Stimulated activated CD8-positive, alpha-beta memory T cell treated with anti-CD3 and anti-CD28 coated beads, Interleukin-4, amount 100 ng/mL, for 24 hours (primary cell): ENCODE measurements around the gene TNS1.

Experiments
- DNase-seq: peaks from one replicate; pipeline ENCODE4 v3.0.0-alpha.2; 2020; ENCODE audit warnings: low read depth

TNS1 gene

DNA sequence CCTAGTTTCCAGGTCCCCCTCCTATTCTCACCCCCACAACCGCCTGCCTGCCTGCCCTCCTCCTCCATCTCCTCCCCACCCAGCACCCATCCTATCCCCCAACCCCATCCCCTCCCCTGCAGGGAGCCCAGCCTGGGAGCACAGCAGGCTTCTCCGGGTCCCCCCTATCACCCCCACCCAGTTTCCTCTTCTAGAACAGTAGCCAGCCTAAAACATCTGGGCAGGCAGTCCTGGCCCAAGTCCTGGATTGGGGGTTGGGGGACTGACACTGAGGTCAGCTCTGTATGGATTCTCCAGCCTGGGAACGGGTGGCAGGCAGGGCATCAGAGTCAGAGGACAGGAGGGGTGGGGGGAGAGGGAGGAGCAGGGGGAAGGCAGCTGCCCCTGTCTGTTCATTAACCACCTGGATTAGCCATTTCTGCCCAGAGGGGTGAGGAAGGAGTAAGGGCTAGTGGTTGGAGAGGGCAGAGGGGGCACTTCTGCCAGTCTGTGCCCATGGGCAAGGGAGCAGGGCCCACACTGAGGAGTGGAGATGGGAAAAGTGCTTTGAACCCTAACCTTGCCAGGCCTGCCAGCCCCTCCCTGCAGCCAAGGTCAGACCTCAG lies 60.0 kb downstream of the TNS1 start:
- DNase-seq: no peak

DNA sequence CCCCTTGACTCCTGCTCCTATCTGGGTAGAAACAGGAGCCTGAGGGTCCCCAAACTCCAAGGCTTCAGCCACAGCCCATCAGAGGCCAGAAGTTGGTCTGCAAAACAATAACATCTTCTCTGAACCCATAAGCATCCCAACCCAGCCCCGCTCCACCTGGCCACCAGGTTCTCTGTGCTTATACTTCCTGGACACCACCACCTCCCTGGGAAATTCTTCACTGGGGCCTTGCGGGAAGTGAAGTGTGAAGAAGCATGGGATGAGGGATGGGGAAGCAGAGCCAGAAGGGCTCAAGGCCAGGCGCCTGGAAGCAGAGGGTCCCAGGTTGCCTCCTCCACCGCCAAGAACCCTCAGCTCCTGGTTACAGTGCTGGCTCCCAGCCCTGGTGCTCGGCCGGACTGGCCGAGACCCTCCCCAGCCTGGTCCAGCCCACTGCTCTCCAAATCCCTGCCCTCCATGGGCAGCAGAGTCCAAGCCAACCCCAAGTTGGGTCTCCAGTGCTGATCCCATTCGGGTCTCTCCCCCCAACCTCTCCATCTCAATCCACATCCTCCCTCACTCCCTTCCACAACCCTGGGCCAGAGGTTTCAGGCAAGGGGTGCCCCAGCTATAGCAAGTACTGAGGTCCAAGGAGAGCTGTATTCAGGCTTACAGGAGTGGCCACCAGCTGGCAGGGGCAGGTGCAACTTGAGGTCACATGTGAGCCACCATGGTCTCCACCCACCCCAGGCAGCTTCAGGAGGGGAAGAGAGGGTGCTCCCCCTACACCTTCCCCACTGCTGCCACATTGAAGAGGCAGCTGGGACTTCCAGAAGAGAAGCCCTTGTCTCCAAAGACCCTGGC lies 60.7 kb downstream of the TNS1 start:
- no peak for DNase-seq

DNA sequence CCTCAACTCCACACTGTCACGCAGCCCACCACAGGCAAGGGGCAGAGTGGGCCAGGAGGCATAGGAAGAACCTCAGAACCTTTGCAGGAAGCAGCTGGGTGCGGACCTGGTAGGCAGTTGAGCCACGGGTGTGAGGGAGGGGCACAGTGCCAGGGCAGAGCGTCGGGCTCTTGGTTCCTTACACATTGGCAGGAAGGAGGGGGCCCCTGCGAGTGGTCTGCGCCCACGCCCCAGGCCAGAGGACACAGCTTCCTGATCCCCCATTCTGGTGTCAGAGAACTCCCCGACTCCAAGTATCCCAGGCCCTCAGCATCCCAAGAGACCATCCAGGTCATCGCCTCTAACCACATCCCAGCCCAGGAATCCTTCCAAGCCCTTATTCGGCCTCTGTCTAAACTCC lies 61.5 kb downstream of the TNS1 start:
- DNase-seq: no peak

DNA sequence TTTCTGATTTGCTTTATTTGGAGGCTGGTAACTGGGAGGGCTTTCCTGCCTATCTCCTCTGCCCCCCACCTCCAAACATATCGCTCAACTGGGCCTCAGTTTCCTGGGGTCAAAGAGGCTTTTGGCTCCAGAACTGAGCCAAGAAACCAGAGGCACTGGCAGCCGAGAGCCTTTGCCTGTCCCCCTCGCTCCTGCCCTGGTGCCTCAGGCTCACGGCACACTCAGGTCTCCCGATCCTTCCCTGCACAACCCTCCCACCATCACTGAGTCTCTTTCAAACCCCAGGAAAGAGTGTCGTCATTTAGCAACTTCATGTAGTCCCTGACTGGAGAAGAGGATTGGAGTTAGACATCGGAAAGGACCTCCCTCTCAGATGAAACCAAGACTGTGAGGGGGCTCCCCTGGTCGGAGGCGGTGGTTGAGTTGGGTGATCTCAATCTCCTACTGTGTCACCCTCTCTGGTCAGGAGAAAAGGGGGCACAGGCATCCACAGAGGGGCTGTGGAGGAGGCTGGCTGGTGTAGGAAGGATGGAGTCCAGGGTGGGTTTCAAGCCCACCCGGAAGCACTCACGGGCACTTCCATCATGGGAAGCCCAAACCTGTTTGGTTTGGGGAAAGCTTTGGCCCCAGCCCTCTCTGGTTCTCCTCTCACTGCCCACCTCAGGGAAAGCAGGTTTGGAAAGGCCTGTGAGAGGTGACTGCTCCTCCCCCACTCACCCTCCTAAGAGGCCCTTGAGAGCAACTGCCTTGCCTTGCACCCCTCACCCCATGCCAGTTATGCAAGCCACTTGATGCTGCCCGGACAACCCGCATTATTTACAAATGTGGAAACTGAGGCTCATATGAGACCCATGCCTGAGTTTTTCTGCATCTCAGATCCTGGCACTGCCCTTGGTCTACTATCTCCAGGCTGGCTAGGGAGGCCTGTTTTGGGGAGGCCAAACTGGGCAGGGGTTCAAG lies 62.3 kb downstream of the TNS1 start:
- no peak for DNase-seq

DNA sequence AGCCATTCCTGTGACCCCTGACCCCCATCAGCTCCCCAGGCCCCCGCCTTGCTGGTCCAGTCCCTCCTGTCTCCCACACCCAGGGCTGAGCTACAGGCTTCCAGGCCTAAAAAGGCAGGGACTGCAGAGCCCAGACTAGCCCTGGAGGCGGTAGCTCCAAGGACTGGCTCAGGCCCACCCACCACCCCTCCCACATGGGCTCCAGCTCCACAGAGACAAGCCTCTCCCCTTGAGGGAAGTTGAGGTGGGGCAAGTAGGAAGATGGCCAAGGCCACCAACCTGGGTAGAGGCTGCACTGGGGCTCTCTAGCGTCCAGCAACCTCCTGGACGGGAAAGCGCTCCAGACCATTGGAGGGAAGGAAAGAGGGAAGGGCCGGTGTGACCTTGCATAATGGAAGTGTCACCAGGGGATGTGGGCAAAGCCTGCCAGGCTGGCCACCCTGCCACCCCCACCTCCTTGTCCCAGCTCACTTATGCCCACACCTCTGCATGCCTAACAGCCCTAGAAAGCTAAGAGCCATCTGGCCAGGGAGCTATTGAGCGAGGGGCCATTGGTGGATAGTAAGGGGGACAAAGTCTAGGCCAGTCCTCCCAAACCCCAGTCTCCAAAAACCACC lies 63.1 kb downstream of the TNS1 start:
- DNase-seq: no peak

DNA sequence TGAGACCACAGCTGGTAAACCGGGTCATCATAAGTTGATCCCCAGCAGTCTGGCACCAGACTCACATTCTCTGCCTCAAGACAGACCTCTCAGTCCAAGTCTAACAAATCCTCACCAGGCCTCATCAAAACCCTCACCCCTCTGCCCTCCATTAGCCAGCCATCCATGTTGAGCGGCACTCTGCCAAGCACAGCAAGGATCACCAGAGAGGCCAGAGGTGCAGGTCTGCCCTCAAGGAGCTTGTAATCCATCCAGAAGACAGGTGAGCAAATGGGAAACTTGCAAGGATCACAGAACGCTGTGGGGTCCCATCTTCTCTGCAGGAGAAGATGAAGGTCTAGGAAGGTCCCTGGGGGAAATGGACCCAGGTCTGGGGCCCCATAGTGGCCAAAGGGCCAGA lies 63.6 kb downstream of the TNS1 start:
- DNase-seq: no peak

DNA sequence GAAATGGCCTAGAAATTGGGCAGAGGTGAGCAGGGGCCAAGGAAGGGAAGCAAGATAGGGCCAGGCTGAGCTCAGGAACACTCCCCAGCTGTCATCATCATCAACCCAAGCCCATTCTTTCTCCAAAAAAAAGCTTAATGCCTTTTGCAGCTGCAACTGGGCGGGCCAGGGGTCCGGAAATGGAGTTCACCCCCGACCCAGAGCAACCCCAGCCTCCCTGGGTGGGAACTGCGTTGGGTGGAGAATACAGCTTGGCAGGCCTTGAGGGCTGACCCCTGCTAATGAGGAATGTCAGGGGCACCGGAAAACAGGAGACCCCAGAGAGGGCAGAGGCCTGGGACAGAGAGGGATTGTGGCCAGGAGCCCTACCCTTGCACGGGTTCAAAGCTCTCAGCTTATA lies 64.8 kb downstream of the TNS1 start:
- no peak for DNase-seq

DNA sequence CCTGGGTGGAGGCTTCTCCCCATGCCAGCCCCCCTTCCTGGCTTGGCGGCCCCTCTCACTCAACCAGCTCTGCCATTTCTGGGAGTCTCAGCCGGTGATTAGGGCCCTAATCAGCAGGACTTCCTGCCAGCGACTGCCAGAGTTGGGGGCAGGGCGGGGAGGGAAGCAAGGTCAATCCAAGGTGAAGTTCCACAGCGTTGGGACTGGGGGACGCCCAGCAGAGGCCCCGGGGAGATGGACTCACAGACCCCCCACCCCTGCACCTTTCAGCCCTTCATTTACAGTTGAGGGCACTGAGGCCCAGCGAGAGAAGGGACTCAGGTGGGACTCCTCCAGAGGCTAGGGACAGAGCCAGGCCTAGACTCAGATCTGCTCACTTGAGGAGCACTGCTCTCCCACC lies 65.3 kb downstream of the TNS1 start:
- DNase-seq: no peak

DNA sequence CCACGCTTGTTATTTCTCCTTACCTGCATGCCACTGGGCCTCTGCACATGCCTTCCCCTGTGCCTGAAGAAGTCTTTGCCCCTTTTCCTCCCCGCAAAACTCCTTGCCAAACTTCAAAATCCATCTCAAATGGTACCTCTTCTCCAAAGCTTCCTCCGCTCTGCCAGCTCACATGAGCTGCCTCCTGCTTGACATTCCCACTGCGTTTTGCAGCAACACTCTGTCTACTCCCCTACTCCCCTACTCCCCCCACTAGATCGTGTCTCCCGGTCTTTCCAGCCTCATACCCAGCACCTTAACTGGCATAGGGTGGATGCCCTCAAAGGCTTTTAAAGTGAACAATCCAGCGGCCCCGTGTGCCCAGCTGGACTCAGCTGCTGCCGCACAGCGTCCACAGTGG lies 65.8 kb downstream of the TNS1 start:
- DNase-seq: no peak

DNA sequence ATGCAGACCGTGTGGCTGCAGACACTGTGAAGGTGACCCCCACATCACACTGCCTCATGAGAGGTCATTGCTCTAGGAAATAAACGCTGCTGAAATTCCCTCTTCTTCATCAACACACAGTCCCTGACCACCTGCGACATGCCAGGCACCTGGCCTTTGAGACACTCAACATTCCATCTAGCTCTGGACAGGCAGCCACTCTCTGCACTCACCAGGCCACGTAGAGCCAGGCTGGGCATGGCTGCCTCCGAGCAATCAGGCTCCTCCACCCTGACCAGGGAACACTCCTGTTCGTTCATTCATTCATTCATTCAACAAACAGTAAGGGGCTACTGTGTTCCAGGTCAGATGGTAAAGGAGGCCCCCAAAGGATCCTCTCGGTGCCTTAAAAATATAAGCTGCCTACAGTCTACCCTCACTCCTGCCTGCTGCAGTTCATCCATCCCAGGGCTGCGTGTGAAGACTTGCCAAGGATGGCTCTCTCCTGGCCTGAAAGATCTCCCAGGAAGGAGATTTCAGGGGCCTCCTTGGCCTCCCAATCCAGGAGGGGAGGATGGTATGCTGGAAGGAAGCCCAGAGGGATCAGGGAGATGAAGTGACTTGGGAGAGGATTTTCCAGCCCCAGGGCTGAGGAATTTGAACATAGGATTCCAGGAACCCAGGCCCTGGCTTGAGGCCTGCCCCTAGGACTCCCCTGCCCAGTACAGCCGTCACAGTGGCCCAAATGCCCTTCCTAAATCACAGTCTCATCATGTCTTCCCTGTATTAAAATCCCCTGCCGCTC lies 66.7 kb downstream of the TNS1 start:
- no peak for DNase-seq

DNA sequence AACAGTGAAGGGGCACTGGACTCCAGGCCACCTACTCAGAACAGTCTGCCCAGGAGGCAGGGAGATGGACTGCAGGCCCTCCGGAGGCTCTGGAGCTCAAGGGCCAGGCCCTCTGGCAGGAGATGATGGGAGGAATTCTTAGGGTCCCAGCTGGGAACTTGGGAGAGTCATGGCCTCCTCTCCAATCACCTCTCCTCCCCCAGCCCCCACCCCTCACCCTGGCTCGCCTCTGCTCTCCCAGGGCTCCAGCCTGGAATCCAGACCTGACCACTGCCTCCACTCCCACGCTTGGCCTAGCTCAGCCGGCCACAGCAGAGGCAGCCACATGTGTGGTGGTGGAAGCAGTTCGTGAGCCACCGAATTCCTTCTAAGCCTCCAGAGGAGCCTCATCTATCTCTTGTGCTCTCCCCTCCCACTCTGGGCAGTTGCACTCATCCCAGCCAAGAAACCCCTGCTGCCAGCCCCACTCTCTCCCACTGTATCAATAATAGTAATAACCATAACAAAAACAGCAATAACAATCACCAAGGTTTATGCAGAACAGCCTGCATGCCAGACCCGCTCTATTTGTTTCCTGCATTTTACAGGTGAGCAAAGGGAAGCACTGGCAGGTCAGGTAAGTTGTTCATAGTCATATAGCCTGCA lies 67.4 kb downstream of the TNS1 start:
- no peak for DNase-seq

DNA sequence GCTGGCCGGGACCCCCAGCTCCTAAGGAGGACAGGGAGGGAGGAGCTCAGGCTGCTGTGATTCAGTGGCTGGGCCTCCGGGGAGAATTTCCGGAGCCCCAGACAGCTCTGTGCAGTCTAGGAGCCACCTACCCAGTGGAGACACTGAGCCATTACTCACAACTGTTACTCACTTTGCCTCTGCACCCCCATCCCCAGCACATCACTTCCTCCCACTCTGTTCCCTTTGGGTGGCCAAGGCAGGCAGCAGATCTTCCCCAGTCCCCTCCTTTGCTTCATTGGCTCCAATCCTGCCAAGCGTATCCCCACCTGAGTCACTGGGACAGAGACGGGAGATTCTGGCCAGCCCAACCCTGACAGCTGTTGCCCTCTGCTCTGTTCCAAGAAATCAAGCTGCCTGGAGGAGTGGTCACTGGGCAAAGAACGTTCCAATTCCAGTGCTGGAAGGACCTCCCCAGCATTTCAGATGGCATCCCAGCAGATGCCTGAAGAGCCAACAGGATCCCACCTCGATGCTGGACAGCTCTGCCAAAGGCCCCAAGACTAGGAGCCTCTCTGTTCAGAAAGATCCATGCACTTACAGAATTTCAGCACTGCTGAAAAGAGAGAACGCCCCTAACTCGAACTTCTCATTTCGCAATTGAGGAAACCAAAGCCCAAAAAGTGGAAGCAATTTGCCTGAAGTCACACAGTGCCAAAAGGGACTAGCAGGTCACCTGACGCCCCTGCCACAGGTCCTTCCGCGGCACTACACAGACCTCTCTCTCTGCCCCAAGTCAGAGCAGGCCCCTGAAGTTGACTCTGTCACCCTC lies 68.3 kb downstream of the TNS1 start:
- DNase-seq: no peak

DNA sequence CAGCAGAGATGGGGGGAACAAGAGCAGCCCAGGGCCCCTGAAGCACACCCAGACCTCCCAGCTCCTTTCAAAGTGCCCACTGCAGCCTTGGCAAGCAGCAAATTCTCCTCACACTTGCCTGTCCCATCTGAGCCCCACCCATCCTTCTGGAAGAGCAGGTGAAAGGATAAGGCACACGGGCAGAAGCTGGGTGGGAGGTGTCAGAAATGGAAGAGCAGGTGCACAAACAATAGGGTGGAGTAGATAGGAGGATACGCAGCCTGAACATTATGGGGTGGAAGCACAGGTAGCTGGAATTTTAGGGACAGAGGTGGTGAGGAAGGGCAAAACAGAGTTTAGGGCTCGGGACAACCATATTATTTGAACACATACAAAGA lies 69.2 kb downstream of the TNS1 start:
- DNase-seq: no peak

DNA sequence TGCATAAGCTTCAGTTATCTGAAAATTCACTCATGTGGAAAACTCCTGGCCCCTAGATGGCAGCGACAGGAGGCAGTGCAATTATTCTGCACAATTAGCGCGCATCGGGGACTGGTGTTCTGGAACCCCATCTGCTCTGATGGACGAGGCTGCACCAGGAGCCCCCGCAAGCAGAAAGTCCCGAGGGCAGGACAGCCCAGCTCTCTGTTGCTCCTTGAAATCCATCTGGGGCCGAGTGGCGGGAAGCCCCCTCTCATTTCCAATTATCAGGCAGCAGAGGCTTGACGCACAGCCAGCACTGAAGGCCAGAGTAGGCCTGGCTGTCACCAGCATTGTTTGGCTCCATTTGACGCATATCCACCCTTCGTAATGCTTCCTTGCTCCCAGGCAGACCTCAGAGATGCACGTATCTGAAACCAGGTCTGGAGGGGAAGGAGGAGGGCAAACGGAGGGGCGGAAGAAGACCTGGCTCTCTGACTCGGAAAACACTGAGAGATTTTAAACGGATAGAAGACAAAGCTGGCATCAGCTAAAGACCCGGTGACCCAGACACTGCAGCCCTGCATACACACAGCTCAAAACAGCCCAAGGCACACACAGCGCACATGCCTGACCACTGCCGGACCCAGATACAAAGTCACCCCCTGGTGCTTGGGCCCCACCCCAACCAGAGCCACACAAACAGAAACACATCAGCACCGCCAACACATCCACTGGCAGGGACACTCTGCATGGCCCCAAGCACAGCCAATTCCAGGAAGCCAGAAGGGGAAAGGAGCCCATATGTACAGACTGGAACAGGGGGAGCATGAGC lies 69.8 kb downstream of the TNS1 start:
- no peak for DNase-seq

DNA sequence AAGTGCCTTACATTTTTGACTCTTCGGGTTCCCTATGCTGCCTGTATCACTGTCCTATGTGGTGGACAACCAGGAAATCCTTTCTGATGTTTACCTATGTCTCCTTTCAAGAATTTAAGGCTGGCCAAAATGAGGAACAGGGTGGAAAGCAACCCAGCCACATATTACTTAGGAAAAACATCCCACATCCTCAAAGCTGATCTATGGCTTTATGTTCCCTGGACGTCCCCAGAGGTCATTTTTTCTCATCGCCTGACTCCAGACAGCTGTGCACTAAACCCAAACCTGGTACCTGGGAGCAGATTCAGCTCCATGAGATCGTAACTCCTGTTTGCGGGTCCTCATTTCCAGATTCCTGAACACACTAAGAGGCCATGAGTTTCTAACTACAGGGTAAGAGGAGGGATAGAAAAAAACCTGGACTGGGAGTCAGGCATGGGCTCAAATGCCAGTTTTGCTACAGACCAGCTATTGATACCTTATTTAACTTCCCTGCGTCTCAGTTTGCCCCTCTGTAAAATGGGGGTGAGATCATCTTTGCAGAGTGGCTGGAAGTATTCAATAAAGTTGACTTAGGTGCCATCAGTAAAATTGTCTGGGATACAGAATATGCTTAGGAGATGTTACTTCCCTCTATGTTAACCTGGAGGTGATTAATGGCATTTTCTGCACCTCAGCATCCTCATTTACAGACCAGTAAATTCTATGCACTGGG lies 70.8 kb downstream of the TNS1 start:
- no peak for DNase-seq

DNA sequence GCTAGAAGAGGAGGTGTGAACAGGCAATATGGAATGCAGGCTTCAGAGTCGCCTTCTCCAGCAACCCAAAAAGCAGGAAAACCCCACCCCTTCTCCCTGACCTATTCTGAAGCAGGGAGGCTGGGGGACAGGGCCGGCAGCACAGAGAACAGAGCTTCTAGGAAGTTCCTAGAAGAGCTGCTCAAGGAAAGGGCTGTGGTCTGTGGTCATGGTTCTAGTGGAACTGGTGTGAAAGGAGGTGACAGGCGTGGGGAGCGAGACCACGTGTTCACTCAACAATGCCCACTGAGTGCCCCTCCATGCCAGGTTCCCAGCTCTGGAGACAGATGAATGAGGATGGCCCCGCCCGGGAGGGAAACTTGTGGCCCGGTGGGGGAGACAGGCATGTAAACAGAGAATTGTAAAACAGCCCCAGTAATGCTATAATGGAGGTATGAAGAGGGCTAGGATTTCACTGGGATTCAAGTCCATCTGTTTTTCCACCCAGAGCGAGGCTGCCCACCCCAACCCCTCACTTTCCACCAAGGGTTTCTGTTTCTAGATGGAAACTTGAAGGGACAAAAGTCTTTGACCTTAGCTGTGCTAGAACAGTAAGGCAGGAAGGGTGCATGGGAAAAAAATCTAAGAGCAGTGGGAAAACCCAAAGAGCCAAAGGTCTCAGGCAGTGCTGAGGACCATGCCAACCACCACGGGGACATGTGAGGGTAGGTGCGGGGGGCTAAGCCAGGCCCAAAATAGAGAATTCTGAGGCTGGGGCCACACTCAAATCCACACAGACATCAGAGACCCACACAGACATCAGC lies 71.8 kb downstream of the TNS1 start:
- no peak for DNase-seq

DNA sequence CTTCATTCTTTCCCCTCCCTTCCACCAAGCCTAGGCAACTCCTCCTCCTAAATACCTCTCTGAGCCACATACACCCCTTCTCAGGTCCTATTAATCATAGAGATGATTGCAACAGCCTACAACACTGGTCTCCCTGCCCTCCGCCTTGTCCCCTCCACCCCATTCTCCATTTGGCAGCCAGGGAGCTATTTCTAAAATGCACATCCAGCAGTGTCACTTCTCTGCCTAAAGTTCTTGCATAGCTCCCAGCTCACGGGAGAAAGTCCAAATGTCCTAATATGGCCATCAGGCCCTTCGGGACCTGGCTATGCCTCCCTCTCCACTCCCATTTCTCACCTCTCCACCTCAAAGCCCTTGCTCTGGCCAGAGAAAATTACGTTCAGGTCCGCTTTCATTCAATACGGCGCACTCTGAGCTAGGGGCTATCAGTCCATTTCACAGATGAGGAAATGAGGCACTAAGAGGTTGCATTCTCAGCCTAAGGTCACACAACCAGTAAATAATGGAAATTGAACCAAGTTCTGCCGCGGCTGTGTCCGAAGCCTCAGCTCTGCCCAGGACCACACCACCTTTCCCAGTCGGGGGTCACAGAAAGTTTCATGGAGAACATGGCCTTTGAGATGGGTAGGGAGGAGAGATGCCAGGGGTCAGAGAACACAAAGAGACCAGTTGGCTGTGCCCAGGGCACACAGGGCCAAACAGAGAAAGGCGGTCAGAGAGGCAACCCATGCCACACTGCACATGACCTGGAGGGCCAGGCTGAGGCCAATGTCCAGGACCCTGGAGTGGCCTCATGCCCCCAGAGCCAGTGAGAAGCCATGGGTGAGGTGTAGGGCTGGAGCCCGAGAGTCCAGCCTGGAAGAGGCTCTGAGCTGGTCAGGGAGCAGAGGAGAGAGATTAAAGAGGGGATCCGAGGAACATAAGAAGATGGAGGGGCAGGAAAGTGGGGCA lies 72.8 kb downstream of the TNS1 start:
- DNase-seq: no peak
